ENCODE results near the gene POU2F2. TPM values are rescaled to one million over a fixed set of nuclear protein-coding genes. Genes with fewer than 3 reads are reported as not detected.

The POU2F2 gene
- total and polyA plus RNA-seq, 10 of the 15 experiments (the other 5 are each of a cell fraction or from before 2014, with no cell fraction given): 4.4 to 62.4 (median 37.9) TPM

- TF ChIP-seq SIX5 (IDR thresholded peaks at IDR 0.05; ENCODE audit: low read depth, low read length, severe bottlenecking) (no peak), EGR1 (IDR thresholded peaks at IDR 0.05; ENCODE audit: borderline replicate concordance in 1 of 2, low read depth in 2 of 2, low read length in 2 of 2) (no peak; a peak in 1 of 3 replicates), SUPT20H (IDR thresholded peaks at IDR 0.05; ENCODE audit: borderline replicate concordance, control insufficient read depth, low read depth, low read length) (no peak), BCL3 (IDR thresholded peaks at IDR 0.05; ENCODE audit: borderline replicate concordance, insufficient read depth, low read depth, low read length, poor library complexity, severe bottlenecking) (no peak), FOXK2 (IDR thresholded peaks at IDR 0.05) (no peak), TCF12 (IDR thresholded peaks at IDR 0.05; ENCODE audit: low read depth, low read length) (0 out of 2 replicates have a peak, but pooled peaks have one; percentile 36), POLR2A (IDR thresholded peaks at IDR 0.05; ENCODE audit: low read depth, low read length) (peak; percentile 94), TCF7 (IDR thresholded peaks at IDR 0.05; ENCODE audit: borderline replicate concordance) (no peak), SMC3 (IDR thresholded peaks at IDR 0.05; ENCODE audit: borderline replicate concordance, low read length) (no peak), YY1 (IDR thresholded peaks at IDR 0.05; ENCODE audit: low read depth, low read length) (peak; percentile 98), SMAD1 (IDR thresholded peaks at IDR 0.05; ENCODE audit: low read depth, partially characterized antibody) (peak; percentile 93), HDAC2 (IDR thresholded peaks at IDR 0.05) (no peak), EZH2 (IDR thresholded peaks at IDR 0.05; ENCODE audit: borderline replicate concordance, control insufficient read depth, low read depth, low read length) (no peak), MTA2 (IDR thresholded peaks at IDR 0.05; ENCODE audit: low read depth) (no peak), LARP7 (IDR thresholded peaks at IDR 0.05) (peak; percentile 89), ASH2L (IDR thresholded peaks at IDR 0.05; ENCODE audit: borderline replicate concordance, low read depth) (no peak), HCFC1 (IDR thresholded peaks at IDR 0.05; ENCODE audit: low read length) (peak; percentile 42), EP300 (IDR thresholded peaks at IDR 0.05; ENCODE audit: borderline replicate concordance in 1 of 2, control insufficient read depth in 1 of 2, low read depth in 2 of 2, low read length in 2 of 2) (no peak; a peak in 1 of 4 replicates), MLLT1 (IDR thresholded peaks at IDR 0.05) (peak; percentile 65), GATAD2B (conservative IDR thresholded peaks at IDR 0.05; ENCODE audit: low read depth) (0 out of 2 replicates have a peak, but pooled peaks have one; percentile 61), FOXM1 (IDR thresholded peaks at IDR 0.05; ENCODE audit: low read depth, low read length) (no peak), ZBED1 (IDR thresholded peaks at IDR 0.05; ENCODE audit: borderline replicate concordance) (no peak), BACH1 (IDR thresholded peaks at IDR 0.05; ENCODE audit: borderline replicate concordance) (peak; percentile 88), KDM1A (IDR thresholded peaks at IDR 0.05; ENCODE audit: borderline replicate concordance) (no peak), NR2C2 (IDR thresholded peaks at IDR 0.05; ENCODE audit: borderline replicate concordance, control insufficient read depth, insufficient read length, low read depth) (no peak), HDGF (IDR thresholded peaks at IDR 0.05) (peak; percentile 98)
- TF ChIP-seq, protein P1, sequence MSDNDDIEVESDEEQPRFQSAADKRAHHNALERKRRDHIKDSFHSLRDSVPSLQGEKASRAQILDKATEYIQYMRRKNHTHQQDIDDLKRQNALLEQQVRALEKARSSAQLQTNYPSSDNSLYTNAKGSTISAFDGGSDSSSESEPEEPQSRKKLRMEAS (IDR thresholded peaks at IDR 0.05; ENCODE audit: low read depth, low read length): 0 out of 2 replicates have a peak, but pooled peaks have one; percentile 2
Observed at GRCh38 chr19:42075616-42076379, 56.4 kb downstream of the POU2F2 start, which contains the start of gene ZNF574 (continued).

Data from GM12878 (cell line).